ENCODE data around the gene GAS2L2. TPM values are rescaled to one million over a fixed set of nuclear protein-coding genes. Genes with fewer than 3 reads are reported as not detected.

The GAS2L2 gene
- total and polyA plus RNA-seq, 8 donors: under 0.01 to 0.05 TPM; not detected in 6

DNA sequence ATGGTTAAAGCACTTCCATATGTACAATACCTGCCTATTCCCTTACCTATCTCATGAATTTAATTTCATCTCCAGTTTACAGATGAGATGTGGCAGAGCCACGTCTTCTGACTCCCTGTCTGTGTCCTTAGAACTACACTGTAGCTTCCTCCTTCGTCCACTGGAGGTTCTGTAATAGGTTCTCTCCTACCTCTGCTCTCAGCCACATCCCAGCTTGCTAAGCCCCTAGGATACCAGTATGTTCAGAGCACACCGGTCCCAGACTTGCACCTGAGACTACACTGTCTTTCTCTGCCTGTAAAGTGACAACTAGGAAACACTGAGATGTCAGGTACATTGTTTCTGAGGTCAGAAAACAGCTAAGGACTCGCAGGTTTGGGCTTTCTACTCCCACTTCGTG lies 25.4 kb downstream of the GAS2L2 start:
- WGBS, 5 donors: 86 to 93% (median 89%) methylated on average over 5 of the region's 5 CpGs
- Histone ChIP-seq H3K27ac (no peak overlapping the region), H3K36me3 (peaks cover 21 to 56% (median 53%) of the 10 kb centered on the region in 4 donors), H3K4me3 (no peak overlapping the region), H3K4me1 (peaks cover 8 to 39% (median 27%) of the 10 kb centered on the region in 4 donors), H3K9me3 (no peaks in the 10 kb centered on the region), H3K27me3 (peaks cover 0 to 13% (median 0%) of the 10 kb centered on the region in 3 donors)
- DNase-seq: no peak
- intact Hi-C loops (cut with DNase I; ENCODE audit: low total_unique reads): no loop called here
- TF ChIP-seq EP300 (IDR thresholded peaks at IDR 0.05) (no peak), POLR2A (IDR thresholded peaks at IDR 0.05) (no peak), POLR2AphosphoS5 (IDR thresholded peaks at IDR 0.05) (no peak)
- TF ChIP-seq, protein P1, sequence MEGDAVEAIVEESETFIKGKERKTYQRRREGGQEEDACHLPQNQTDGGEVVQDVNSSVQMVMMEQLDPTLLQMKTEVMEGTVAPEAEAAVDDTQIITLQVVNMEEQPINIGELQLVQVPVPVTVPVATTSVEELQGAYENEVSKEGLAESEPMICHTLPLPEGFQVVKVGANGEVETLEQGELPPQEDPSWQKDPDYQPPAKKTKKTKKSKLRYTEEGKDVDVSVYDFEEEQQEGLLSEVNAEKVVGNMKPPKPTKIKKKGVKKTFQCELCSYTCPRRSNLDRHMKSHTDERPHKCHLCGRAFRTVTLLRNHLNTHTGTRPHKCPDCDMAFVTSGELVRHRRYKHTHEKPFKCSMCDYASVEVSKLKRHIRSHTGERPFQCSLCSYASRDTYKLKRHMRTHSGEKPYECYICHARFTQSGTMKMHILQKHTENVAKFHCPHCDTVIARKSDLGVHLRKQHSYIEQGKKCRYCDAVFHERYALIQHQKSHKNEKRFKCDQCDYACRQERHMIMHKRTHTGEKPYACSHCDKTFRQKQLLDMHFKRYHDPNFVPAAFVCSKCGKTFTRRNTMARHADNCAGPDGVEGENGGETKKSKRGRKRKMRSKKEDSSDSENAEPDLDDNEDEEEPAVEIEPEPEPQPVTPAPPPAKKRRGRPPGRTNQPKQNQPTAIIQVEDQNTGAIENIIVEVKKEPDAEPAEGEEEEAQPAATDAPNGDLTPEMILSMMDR (IDR thresholded peaks at IDR 0.05): no peak

DNA sequence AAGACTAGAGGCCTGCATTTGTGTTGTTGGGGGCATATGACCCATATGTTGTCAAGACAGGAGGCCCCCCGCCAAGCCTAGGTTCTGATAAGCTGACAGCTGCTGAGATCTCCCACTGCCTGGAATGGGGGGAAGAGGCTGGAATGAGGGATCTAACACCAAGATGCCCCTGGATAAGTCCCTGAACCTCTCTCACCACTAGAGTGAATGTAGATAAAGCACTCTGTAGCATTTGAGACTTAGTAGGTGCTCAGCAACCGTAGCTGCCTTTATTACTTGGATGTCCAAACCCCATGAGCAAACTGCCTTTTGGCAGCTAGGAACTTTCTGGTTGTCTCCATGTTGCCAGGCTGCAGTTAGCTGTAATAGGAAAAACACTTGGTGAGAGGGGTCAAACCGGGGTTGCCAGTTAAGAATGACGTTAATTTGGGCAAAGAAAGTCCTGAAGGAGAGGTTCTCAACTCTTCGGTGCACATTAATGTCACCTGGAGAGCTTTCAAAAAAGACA lies 26.0 kb downstream of the GAS2L2 start:
- Histone ChIP-seq H3K9me3 (no peaks in the 10 kb centered on the region), H3K4me3 (no peak overlapping the region), H3K27ac (peak overlapping the region in 2 of 5 donors; percentile 9 to 25), H3K27me3 (peaks cover 0 to 7% (median 0%) of the 10 kb centered on the region in 3 donors), H3K36me3 (peaks cover 21 to 62% (median 59%) of the 10 kb centered on the region in 4 donors), H3K4me1 (peaks cover 8 to 32% (median 21%) of the 10 kb centered on the region in 4 donors)
- 82 to 87% (median 84%) methylated on average over 5 of the region's 5 CpGs for WGBS, 5 donors
- TF ChIP-seq EP300 (IDR thresholded peaks at IDR 0.05) (no peak), POLR2A (IDR thresholded peaks at IDR 0.05) (no peak), POLR2AphosphoS5 (IDR thresholded peaks at IDR 0.05) (no peak)
- TF ChIP-seq, protein P1 (IDR thresholded peaks at IDR 0.05): no peak
- intact Hi-C loops (cut with DNase I; ENCODE audit: low total_unique reads): no loop called here
- no peak for DNase-seq

- H3K4me3 ChIP-seq: no peak overlapping the region
- peak overlapping the region in 3 of 5 donors; percentile 9 to 25 (median 15) for H3K27ac ChIP-seq
- H3K27me3 ChIP-seq: peaks cover 0 to under 1% (median 0%) of the 10 kb centered on the region in 3 donors
- intact Hi-C loops (cut with DNase I; ENCODE audit: low total_unique reads): no loop called here
- 50 to 78% (median 62%) methylated on average over 6 of the region's 6 CpGs for WGBS, 5 donors
- TF ChIP-seq, protein P1 (IDR thresholded peaks at IDR 0.05): no peak
- TF ChIP-seq POLR2AphosphoS5 (IDR thresholded peaks at IDR 0.05) (no peak), POLR2A (IDR thresholded peaks at IDR 0.05) (no peak), EP300 (IDR thresholded peaks at IDR 0.05) (no peak)
- peak in 1 of 2 donors; percentile 79 for DNase-seq
- peaks cover 4 to 26% (median 18%) of the 10 kb centered on the region in 4 donors for H3K4me1 ChIP-seq
- H3K9me3 ChIP-seq: no peaks in the 10 kb centered on the region
- H3K36me3 ChIP-seq: peaks cover 21 to 68% (median 65%) of the 10 kb centered on the region in 4 donors
These were observed 26.7 kb downstream of the GAS2L2 start for GRCh38 chr17:35726127-35726952.

- Histone ChIP-seq H3K4me1 (peaks cover 0 to 20% (median 12%) of the 10 kb centered on the region in 4 donors), H3K27ac (peak overlapping the region in 1 of 5 donors; percentile 15), H3K27me3 (no peaks in the 10 kb centered on the region), H3K4me3 (no peak overlapping the region), H3K9me3 (no peaks in the 10 kb centered on the region), H3K36me3 (peaks cover 21 to 73% (median 71%) of the 10 kb centered on the region in 4 donors)
- TF ChIP-seq, protein P1 (IDR thresholded peaks at IDR 0.05): no peak
- TF ChIP-seq POLR2A (IDR thresholded peaks at IDR 0.05): no peak
- TF ChIP-seq EP300 (IDR thresholded peaks at IDR 0.05): no peak
- no peak for TF ChIP-seq POLR2AphosphoS5 (IDR thresholded peaks at IDR 0.05)
- intact Hi-C loops (cut with DNase I; ENCODE audit: low total_unique reads): no loop called here
- WGBS, 5 donors: 78 to 93% (median 85%) methylated on average over 2 of the region's 2 CpGs
- no peak for DNase-seq
These were observed 27.3 kb downstream of the GAS2L2 start for GRCh38 chr17:35725802-35726126.

Measured in stomach (tissue), 9 donors.